ENCODE results near the gene ZNF786.
"Not testable (repeated sequence)": the region's sequence is repeated elsewhere in the genome, so short reads cannot be mapped to it uniquely, and the experiment has no call there.

DNA sequence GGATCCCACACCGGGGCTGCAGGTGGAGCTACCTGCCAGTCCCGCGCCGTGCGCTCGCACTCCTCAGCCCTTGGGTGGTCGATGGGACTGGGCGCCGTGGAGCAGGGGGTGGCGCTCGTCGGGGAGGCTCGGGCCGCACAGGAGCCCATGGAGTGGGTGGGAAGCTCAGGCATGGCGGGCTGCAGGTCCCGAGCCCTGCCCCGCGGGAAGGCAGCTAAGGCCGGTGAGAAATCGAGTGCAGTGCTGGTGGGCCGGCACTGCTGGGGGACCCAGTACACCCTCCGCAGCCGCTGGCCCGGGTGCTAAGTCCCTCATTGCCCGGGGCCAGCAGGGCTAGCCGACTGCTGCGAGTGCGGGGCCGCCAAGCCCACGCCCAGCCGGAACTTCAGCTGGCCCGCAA lies 51.9 kb downstream of the ZNF786 start:
- TF ChIP-seq EGR1 (IDR thresholded peaks at IDR 0.05; ENCODE audit: borderline replicate concordance in 1 of 2, low read depth in 2 of 2, low read length in 2 of 2); POLR2A (IDR thresholded peaks at IDR 0.05; ENCODE audit: low read depth, low read length); RFX5 (IDR thresholded peaks at IDR 0.05; ENCODE audit: low read depth, low read length); ZNF274 (IDR thresholded peaks at IDR 0.05; ENCODE audit: insufficient read depth, insufficient read length); BCL11A (IDR thresholded peaks at IDR 0.05; ENCODE audit: low read depth, low read length): not testable (repeated sequence)
- TF ChIP-seq, protein P1, sequence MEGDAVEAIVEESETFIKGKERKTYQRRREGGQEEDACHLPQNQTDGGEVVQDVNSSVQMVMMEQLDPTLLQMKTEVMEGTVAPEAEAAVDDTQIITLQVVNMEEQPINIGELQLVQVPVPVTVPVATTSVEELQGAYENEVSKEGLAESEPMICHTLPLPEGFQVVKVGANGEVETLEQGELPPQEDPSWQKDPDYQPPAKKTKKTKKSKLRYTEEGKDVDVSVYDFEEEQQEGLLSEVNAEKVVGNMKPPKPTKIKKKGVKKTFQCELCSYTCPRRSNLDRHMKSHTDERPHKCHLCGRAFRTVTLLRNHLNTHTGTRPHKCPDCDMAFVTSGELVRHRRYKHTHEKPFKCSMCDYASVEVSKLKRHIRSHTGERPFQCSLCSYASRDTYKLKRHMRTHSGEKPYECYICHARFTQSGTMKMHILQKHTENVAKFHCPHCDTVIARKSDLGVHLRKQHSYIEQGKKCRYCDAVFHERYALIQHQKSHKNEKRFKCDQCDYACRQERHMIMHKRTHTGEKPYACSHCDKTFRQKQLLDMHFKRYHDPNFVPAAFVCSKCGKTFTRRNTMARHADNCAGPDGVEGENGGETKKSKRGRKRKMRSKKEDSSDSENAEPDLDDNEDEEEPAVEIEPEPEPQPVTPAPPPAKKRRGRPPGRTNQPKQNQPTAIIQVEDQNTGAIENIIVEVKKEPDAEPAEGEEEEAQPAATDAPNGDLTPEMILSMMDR (IDR thresholded peaks at IDR 0.05 in 2 of 3, conservative IDR thresholded peaks at IDR 0.05 in 1 of 3; ENCODE audit: control insufficient read depth in 2 of 3, extremely low read depth in 1 of 3, insufficient read depth in 1 of 3, low read depth in 3 of 3, low read length in 3 of 3), result not testable (repeated sequence)
- TF ChIP-seq, protein P2, sequence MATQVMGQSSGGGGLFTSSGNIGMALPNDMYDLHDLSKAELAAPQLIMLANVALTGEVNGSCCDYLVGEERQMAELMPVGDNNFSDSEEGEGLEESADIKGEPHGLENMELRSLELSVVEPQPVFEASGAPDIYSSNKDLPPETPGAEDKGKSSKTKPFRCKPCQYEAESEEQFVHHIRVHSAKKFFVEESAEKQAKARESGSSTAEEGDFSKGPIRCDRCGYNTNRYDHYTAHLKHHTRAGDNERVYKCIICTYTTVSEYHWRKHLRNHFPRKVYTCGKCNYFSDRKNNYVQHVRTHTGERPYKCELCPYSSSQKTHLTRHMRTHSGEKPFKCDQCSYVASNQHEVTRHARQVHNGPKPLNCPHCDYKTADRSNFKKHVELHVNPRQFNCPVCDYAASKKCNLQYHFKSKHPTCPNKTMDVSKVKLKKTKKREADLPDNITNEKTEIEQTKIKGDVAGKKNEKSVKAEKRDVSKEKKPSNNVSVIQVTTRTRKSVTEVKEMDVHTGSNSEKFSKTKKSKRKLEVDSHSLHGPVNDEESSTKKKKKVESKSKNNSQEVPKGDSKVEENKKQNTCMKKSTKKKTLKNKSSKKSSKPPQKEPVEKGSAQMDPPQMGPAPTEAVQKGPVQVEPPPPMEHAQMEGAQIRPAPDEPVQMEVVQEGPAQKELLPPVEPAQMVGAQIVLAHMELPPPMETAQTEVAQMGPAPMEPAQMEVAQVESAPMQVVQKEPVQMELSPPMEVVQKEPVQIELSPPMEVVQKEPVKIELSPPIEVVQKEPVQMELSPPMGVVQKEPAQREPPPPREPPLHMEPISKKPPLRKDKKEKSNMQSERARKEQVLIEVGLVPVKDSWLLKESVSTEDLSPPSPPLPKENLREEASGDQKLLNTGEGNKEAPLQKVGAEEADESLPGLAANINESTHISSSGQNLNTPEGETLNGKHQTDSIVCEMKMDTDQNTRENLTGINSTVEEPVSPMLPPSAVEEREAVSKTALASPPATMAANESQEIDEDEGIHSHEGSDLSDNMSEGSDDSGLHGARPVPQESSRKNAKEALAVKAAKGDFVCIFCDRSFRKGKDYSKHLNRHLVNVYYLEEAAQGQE (IDR thresholded peaks at IDR 0.05; ENCODE audit: low read depth, low read length), result not testable (repeated sequence)
- TF ChIP-seq, protein P3, sequence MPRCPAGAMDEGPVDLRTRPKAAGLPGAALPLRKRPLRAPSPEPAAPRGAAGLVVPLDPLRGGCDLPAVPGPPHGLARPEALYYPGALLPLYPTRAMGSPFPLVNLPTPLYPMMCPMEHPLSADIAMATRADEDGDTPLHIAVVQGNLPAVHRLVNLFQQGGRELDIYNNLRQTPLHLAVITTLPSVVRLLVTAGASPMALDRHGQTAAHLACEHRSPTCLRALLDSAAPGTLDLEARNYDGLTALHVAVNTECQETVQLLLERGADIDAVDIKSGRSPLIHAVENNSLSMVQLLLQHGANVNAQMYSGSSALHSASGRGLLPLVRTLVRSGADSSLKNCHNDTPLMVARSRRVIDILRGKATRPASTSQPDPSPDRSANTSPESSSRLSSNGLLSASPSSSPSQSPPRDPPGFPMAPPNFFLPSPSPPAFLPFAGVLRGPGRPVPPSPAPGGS (IDR thresholded peaks at IDR 0.05; ENCODE audit: borderline replicate concordance, insufficient read depth, low read depth, low read length, poor library complexity, severe bottlenecking), result not testable (repeated sequence)
- TF ChIP-seq, protein P4, sequence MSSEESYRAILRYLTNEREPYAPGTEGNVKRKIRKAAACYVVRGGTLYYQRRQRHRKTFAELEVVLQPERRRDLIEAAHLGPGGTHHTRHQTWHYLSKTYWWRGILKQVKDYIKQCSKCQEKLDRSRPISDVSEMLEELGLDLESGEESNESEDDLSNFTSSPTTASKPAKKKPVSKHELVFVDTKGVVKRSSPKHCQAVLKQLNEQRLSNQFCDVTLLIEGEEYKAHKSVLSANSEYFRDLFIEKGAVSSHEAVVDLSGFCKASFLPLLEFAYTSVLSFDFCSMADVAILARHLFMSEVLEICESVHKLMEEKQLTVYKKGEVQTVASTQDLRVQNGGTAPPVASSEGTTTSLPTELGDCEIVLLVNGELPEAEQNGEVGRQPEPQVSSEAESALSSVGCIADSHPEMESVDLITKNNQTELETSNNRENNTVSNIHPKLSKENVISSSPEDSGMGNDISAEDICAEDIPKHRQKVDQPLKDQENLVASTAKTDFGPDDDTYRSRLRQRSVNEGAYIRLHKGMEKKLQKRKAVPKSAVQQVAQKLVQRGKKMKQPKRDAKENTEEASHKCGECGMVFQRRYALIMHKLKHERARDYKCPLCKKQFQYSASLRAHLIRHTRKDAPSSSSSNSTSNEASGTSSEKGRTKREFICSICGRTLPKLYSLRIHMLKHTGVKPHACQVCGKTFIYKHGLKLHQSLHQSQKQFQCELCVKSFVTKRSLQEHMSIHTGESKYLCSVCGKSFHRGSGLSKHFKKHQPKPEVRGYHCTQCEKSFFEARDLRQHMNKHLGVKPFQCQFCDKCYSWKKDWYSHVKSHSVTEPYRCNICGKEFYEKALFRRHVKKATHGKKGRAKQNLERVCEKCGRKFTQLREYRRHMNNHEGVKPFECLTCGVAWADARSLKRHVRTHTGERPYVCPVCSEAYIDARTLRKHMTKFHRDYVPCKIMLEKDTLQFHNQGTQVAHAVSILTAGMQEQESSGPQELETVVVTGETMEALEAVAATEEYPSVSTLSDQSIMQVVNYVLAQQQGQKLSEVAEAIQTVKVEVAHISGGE (CRISPR knock-in tag; IDR thresholded peaks at IDR 0.05), result not testable (repeated sequence)
- TF ChIP-seq, protein P5, sequence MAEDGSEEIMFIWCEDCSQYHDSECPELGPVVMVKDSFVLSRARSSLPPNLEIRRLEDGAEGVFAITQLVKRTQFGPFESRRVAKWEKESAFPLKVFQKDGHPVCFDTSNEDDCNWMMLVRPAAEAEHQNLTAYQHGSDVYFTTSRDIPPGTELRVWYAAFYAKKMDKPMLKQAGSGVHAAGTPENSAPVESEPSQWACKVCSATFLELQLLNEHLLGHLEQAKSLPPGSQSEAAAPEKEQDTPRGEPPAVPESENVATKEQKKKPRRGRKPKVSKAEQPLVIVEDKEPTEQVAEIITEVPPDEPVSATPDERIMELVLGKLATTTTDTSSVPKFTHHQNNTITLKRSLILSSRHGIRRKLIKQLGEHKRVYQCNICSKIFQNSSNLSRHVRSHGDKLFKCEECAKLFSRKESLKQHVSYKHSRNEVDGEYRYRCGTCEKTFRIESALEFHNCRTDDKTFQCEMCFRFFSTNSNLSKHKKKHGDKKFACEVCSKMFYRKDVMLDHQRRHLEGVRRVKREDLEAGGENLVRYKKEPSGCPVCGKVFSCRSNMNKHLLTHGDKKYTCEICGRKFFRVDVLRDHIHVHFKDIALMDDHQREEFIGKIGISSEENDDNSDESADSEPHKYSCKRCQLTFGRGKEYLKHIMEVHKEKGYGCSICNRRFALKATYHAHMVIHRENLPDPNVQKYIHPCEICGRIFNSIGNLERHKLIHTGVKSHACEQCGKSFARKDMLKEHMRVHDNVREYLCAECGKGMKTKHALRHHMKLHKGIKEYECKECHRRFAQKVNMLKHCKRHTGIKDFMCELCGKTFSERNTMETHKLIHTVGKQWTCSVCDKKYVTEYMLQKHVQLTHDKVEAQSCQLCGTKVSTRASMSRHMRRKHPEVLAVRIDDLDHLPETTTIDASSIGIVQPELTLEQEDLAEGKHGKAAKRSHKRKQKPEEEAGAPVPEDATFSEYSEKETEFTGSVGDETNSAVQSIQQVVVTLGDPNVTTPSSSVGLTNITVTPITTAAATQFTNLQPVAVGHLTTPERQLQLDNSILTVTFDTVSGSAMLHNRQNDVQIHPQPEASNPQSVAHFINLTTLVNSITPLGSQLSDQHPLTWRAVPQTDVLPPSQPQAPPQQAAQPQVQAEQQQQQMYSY (CRISPR knock-in tag; IDR thresholded peaks at IDR 0.05), result not testable (repeated sequence)
